ENCODE data around the gene FMNL1.
"Not testable (repeated sequence)": the region's sequence is repeated elsewhere in the genome, so short reads cannot be mapped to it uniquely, and the experiment has no call there.

The FMNL1 gene

DNA sequence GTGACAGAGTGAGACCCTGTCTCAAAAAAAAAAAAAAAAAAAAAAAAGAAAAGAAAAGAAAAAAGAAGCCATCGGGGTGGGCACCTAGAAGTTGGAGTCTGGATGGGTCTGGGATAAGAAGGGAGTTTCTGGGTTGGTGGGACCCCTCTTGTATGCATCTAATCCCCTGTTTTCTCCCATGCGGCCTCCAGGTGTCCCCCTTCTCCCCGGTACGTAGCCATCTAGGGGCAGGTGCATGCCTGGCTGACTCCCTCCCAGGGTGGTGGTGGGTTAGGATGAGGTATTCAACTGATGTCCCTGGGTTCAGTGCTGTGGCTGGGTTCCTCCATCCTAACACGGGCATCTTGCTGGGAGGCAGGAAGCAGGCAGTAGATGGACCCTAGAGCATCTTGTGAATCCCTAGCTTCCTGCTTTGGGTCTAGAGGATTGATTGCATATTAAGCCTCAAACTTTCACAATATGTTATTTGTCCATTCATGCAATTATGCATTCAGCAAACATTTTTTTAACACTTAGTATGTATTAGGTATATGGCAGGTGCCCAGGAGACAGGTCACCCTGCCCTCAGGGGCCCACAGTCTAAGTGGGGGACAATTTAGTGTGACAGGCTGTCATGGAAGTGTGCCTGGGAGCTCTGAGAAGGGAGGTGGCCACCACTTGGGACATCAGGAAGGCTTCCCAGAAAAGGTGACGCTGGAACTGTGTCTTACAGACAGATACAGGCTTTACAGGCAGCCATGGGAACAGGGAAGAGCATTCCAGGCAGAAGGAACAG lies 13.1 kb downstream of the FMNL1 start:
- DNase-seq = peak in 1 of 2 donors; percentile 62

DNA sequence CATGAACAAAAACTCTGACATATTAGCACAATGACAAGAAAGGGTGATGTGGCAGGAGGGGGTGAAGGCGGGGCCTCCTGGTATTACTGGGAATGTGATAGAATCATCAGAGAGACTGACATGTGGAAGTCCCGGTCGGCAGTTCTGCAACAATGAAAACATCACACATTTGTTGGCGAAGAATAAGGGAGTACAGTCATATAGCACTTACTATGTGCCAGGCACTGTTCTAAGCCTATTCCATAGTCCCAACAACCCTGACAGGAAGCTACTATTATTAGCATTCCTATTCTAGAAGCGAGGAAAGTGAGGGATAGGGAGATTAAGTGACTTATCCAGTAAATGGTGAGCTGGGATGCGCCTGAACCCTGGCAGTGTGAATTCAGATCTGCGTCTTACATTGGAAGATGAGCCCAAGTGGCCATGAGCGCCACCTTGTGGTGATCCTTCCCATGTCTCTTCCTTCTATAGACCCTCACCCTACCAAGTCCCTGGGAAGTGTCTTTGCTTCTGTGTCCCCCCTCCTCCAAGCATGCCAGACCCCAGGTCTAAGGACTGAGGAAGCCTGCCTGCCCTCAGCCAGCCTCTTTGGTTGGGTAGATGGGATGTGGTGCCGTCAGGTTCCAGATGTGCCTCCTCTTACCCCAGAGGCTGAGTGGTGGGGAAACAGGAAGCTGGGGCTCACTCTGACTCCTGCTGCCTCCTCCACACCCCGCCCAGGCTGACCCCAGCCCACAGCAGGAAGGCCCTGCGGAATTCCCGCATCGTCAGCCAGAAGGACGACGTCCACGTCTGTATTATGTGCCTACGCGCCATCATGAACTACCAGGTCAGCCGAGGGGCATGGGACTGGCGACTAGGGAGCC lies 14.0 kb downstream of the FMNL1 start:
- DNase-seq = peak; percentile 78

DNA sequence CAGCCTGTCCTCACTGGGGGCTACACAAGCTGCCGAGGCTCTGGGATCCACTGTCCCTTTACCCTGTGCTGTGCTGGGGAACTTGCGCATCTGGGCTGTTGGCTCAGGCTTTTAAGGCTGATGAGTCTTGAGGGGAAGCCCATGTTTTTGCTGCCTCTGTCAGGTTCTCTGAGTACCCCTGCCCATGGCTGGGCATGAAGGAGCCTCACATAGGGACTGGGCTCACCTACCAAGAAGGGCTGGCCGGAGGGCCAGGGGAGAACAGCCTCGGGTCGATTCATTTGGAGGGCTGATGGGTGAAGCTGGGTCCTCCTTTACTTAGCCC lies 14.6 kb downstream of the FMNL1 start:
- DNase-seq = no peak

DNA sequence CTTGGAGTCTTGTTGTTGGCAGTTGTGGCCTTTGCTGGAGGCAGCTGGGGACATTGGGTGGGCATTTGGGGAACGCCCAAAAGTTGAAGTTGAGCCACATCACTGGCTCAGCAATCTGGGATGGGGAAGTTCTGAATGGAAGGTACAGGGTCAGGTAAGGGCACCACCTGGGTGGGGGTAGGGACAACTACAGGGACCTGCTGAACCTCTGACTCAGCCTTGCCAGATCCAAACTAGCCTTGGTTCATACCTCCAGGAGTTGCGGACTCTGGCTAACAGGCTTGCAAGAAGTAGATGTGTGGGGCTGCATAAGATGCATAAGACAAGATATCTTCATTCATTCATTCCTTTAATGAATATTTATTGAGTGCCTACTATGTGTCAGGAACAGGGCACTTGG lies 16.0 kb downstream of the FMNL1 start:
- no peak for DNase-seq

DNA sequence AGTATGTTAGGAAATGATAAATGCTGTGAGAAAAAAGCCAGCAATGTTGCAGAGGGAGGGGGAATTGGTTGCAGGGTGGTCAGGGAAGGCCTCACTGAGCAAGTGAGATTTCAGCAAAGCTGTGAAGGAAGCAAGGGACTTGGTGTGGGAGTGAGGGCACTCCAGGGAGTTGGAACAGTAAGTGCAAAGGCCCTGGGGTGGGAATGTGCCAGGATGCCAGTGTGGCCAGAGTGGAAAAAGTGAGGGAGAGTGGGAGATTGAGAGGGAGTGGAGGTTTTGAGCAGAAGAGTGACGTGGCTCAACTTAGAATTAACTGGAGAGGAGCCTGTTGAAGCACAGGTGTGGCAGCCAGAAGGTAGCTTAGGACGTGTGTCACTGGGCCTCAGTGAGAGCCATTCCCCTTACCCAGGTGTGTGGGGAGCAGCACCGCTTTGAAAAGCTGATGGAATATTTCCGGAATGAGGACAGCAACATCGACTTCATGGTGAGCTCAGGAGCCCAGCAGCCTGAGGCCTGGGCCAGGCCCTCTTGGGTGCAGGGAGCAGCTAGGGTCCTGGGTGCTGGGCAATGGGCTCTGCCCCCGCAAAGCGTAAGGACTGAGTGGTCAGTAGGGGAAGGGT lies 16.6 kb downstream of the FMNL1 start:
- DNase-seq = no peak

DNA sequence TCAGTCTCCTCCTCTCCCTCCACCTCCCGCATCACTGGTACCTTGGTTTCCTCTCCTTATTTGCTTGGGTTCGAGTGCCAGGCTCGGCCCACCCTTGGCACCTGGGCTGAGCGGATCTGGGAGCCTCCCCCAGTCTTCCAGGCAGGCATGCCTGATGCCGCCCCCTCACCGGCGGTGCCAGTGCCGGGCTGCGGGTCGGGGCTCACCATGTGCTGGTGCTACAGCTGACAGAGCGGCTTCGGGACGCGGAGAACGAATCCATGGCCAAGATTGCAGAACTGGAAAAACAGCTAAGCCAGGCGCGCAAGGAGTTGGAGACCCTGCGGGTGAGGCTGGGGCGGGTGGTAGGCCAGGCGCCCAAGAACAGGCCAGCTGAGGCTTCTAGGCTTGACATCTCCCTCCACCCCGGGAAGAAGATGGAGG lies 19.2 kb downstream of the FMNL1 start:
- no peak for DNase-seq

DNA sequence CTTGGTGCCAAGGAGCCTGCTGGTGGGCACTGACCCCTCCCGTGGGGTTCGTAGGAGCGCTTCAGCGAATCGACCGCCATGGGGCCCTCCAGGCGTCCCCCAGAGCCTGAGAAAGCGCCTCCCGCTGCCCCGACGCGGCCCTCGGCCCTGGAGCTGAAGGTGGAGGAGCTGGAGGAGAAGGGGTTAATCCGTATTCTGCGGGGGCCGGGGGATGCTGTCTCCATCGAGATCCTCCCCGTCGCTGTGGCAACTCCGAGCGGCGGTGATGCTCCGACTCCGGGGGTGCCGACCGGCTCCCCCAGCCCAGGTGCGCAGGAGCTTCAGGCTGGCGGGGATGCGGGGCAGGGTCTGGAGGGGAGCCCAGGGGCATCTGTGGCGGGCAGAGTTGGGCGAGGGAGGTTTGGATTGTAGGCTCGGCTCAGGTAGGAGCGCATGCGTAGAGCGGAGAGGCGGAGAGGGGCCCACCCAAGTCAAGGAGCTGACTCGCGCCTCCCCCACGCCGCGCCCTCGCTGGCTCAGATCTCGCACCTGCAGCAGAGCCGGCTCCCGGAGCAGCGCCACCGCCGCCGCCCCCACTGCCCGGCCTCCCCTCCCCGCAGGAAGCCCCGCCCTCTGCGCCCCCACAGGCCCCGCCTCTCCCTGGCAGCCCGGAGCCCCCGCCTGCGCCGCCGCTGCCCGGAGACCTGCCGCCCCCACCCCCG lies 19.8 kb downstream of the FMNL1 start:
- no peak for DNase-seq

DNA sequence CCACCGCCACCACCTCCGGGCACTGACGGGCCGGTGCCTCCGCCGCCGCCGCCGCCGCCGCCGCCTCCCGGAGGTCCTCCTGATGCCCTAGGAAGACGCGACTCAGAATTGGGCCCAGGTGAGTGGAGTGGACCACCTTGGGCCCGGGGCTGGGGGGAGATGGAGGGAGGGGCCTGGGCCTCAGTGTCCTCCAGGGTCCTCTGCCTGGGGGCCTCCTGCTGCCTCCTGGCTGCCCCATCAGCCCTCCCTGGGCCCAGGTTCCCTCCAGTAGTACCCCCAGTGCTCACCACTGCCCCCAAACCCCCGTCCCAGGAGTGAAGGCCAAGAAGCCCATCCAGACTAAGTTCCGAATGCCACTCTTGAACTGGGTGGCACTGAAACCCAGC lies 20.3 kb downstream of the FMNL1 start:
- DNase-seq = no peak

DNA sequence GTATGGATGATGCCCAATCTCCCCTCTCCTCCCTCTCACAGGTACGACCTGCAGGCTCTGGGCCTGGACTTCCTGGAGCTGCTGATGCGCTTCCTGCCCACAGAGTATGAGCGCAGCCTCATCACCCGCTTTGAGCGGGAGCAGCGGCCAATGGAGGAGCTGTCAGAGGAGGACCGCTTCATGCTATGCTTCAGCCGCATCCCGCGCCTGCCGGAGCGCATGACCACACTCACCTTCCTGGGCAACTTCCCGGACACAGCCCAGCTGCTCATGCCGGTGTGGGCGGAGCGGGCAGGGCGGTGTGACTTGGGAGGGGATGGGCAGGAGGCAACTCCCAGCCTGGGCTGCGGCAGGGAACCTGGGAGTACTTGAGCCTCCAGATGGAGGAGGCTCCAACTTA lies 22.1 kb downstream of the FMNL1 start:
- no peak for DNase-seq

DNA sequence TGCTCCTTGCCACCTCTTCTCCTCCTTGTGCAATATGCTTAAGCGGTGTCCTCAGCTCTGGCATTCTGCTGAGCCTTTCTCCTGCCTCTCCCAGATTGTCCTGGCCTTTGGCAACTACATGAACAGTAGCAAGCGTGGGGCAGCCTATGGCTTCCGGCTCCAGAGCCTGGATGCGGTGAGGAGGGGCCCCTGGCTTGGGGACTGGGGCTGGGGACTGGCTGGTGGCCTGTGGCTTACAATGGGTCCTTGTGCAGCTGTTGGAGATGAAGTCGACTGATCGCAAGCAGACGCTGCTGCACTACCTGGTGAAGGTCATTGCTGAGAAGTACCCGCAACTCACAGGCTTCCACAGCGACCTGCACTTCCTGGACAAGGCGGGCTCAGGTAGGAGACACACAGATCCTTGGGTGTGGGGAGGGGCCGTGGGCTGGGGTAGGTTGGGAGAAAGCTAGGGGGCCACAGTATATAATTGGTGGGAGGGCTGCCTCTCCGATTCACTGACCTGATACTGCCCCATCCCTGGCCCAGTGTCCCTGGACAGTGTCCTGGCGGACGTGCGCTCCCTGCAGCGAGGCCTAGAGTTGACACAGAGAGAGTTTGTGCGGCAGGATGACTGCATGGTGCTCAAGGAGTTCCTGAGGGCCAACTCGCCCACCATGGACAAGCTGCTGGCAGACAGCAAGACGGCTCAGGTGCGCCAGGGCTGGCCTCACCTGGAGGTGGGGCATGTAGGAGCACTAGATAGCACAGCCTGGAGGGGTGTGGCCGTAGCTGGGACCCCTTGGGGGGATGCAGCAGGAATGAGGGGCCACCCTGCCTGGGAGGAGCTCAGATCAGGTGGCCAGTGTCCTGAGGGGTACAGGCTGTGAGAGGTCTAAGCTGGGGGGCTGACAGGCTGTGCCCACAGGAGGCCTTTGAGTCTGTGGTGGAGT lies 23.3 kb downstream of the FMNL1 start:
- DNase-seq = no peak

DNA sequence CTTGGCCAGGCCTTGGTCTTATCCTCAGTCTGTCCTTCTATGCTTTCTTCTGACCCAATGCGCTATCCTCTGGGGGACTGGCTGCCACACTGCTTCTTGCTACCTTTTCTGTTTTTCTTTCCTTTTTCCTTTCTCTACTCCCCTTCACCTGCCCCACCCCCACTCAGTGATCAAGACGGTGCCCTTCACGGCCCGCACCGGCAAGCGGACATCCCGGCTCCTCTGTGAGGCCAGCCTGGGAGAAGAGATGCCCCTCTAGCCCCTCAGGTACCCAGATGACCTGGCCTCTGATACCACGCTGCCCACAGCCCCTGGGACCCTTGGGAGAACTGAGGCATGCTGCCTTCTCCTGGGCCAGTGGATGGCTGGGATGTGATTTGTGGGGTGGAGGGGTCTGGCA lies 24.7 kb downstream of the FMNL1 start:
- no peak for DNase-seq

DNA sequence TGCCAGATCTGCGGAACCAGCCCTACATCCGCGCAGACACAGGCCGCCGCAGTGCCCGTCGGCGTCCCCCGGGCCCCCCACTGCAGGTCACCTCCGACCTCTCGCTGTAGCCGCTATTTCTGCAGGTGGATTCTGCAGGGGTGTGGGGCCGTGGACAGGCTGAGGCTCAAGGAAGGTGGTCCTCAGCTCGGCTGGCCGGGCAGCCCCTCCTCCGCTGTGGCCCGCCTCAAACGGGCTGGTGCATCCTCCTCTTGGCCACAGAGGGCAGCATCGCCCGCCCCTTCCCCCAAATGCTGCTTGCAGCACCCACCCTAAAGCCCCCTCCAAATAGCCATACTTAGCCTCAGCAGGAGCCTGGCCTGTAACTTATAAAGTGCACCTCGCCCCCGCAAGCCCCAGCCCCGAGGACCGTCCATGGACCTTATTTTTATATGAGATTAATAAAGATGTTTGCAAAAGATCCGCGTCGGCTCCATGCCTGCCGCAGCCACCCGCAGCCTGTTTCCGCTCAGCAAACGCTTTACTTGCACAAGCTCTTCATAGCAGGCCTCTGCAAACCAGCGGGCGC lies 25.3 kb downstream of the FMNL1 start:
- DNase-seq = no peak

DNA sequence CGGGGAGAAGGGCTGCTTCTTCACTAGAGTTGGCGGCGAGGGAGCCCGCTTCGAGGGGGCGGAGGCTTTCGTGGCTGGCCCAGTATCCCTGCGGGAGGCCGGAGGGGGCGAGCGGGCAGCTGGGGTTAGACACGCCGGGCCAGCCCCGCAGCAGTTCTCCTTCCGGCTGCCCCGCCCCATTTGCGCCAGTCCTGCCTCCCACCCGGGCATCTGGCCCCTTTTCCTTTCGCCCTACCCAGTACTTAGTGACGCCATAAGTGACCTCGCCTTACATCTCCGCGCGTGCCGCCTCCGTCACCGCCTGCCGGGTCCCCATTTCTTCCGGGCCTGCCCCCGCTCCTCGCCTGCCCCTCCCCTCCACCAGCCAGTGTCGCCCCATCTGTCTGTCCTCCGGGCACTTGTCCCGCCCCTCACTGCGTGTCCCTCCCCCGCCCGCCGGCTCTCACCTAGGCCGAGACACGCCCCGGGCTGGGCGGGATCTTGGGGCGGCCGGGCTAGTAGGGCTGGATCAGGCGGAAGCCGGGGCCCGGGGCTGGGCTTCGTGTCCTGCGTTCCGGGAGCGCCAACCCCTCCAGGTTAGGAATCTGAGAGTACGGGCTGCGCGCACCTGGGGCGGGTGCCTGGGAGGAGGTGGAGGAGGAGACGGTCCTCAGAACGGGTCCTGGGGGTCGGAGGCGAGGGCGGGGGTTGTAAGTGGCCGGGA lies 25.9 kb downstream of the FMNL1 start:
- DNase-seq = peak; percentile 67 to 88

DNA sequence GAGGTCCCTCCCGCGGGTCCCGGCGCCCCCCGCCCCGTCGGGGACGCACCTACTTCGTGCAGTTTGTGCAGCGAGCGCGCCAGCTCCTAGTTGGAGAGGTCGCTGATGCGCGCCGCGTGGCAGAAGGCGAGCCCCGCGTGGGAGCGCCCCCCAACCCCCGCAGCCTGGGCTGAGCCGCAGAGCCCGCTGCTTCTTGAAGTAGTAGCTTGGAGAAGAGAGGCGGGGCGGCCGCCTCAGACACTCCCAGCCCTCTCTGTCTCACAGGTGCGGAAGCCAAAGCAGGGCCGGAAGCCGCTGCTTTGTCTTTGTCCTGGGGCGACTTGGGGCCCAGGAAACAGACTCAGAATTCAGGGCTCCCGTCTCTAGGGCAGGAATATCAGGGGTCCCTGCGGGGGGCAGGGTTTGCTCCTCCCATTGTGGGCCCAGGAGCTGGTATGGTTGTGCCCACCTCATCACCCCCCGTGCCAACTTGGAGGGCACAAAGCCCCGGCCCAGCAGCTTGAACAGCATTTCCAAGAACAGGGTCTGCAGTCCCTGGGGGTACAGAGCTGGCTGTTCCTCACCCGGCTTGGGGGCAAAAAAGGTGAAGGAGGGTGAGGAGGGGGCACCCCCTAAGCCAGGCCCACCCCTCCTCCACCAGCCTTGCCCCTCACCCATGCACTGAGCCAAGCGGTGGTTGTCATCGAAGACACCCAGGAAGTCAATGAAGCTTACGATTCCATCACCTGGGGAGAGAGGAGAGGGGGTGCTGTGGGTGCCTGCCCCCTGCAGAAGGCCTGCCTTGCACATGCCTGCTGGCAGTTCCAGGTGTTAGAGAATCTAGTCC lies 26.7 kb downstream of the FMNL1 start:
- peak in 1 of 2 donors; percentile 41 for DNase-seq

DNA sequence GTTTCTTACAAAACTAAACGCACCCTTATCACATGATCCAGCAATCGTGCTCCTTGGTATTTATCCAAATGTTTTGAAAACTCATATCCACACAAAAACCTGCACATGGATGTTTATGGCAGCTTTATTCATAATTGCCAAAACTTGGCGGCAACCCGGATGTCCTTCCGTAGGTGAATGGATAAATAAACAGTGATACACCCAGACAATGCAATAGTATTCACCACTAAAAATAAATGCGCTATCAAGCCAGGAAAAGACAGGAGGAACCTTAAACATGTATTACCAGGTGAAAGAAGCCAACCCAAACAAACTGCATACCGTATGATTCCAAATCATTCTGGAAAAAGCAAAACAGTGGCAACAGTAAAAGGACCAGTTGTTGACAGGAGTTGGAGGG lies 30.2 kb downstream of the FMNL1 start:
- DNase-seq = no peak

DNA sequence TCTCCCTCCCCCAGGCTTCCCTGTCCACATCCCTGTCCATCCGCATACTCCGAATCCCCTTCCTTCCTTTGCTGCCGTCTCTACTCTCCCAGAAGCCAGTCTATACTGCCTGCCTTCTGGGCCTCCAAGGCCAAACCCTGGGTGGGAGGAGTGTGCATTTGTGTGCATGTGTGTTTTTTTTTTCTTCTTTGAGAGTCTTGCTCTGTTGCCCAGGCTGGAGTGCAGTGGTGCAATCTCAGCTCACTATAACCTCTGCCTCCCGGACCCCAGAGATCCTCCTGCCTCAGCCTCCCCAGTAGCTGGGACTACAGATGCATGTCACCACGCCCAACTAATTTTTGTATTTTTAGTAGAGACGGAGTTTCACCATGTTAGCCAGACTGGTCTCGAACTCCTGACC lies 31.6 kb downstream of the FMNL1 start:
- DNase-seq = not testable (repeated sequence)

DNA sequence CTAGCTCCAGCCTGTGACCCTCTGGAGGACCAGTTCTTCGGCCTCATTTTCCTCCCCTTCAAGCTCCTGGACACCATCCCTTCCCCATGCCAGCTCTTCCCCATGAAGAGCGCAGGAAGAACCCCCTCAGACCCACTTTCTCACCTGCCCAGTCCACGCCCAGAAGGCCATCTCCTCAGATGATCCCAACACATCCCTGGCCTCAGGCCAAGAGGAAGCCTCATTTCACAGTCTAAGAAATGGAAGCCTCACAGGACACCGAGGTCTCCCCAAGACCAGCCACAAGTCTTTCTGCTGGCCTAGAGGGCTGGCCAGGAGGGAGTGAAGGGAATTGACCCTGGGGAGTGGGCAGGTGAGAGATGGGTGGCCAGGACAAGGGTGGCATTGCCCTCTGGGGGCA lies 32.2 kb downstream of the FMNL1 start:
- DNase-seq = no peak

DNA sequence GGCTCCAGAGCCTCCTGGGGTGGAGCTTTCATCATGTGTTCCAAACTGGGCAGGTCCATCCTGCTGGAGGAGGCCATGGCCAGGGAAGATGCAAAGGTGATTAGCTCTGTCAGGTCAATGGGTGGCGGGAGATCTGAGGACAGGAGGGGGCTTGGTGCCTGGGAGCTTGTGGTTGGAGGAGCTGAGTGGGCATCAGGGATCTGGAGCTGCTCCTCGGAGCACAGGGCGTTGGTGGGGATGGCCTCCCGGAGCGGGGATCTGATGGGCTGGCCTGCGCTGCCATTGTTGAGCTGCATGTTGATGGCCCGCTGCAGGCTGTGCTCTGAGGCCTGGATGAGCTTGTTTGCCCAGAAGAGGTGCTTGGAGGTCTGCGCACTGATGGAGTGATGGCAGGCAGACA lies 33.7 kb downstream of the FMNL1 start:
- DNase-seq = no peak

DNA sequence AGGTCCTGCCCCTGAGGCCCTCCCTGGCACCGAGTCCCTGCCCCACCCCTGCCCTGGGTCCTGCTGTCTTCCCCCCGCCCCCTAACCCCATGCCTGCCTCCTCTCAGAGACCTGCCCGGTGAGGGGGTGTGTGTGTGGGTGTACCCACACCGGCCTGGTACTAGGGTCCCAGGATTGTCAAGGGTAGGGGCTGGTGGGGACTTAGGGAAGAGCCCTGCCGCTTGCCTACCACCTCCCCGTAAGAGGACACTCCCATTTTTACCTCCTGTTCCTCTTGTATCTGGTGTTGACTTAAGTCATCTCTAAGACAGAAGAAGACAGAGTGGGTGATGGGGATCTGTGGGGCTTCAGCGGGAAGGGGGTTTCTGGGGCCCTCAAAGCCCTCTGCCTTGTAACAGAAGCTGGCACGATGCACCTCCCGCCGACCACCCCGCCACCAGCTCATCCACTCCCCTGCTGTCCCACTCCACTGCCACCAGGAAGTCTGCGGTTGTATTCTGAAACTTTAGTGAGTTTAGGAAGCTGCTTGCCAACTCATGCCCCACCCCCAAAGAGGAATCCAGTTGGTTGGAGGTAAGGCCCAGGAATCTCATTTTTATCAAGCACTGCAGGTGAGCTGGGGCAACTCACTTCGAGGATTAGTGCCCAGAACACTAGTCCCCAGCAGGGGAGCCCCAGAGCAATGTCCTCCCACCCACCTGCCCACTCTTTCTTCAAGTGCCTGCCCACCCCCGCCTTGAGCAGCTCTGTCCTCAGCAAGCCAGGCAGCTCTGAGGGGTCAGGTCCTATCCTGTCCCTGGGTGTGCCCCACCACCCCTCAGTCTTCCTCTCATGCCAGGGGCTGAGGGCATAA lies 34.7 kb downstream of the FMNL1 start:
- peak; percentile 30 to 35 for DNase-seq

Measured in inflammatory macrophage (primary cell).